Ecto neural progenitor cell (in vitro differentiated cells): Measurements from ENCODE around the gene CFP.

Experiments used
- DNase-seq: peaks from one replicate; pipeline ENCODE4 v3.0.0-alpha.2; 2018; ENCODE audit warnings: low spot score

The CFP gene

GRCh38 chrX:47637546-47638195 is 7.9 kb upstream of the CFP start:
- DNase-seq, result peak; percentile 79

GRCh38 chrX:47634871-47635575 is 5.3 kb upstream of the CFP start:
- DNase-seq, result no peak

GRCh38 chrX:47633689-47634590 is 4.2 kb upstream of the CFP start:
- DNase-seq, result no peak

GRCh38 chrX:47632666-47633065 is 2.9 kb upstream of the CFP start:
- DNase-seq, result no peak

GRCh38 chrX:47631676-47632075 is 1.9 kb upstream of the CFP start:
- DNase-seq, result no peak

- no peak for DNase-seq
Observed at GRCh38 chrX:47628982-47629381, 748 bp downstream of the CFP start.

- DNase-seq, result no peak
Observed at GRCh38 chrX:47625365-47625764, 4.4 kb downstream of the CFP start.

GRCh38 chrX:47623540-47624027 is 6.1 kb downstream of the CFP start:
- peak; percentile 82 for DNase-seq

GRCh38 chrX:47621851-47622250 is 7.9 kb downstream of the CFP start:
- DNase-seq, result no peak

GRCh38 chrX:47620303-47620685 is 9.4 kb downstream of the CFP start:
- DNase-seq, result no peak

- DNase-seq, result peak; percentile 88
Observed at GRCh38 chrX:47619486-47620302, 10.0 kb downstream of the CFP start, which contains the start of gene SYN1. Gene SYN1 (minus strand): TSS chrX:47619857. CDS start chrX:47619728, 129 bp downstream.

GRCh38 chrX:47618923-47619485 is 10.7 kb downstream of the CFP start:
- DNase-seq, result no peak

GRCh38 chrX:47614618-47615017 is 15.1 kb downstream of the CFP start:
- DNase-seq, result no peak

GRCh38 chrX:47613082-47613481 is 16.6 kb downstream of the CFP start:
- no peak for DNase-seq

- no peak for DNase-seq
Observed at GRCh38 chrX:47612418-47612817, 17.3 kb downstream of the CFP start.

- DNase-seq, result no peak
Observed at GRCh38 chrX:47611926-47612325, 17.8 kb downstream of the CFP start.

GRCh38 chrX:47611489-47611888 is 18.2 kb downstream of the CFP start:
- DNase-seq, result no peak

GRCh38 chrX:47610511-47610910 is 19.2 kb downstream of the CFP start:
- DNase-seq, result no peak

- no peak for DNase-seq
Observed at GRCh38 chrX:47608130-47608810, 21.5 kb downstream of the CFP start.

GRCh38 chrX:47607091-47607490 is 22.6 kb downstream of the CFP start:
- no peak for DNase-seq

- peak; percentile 16 for DNase-seq
Observed at GRCh38 chrX:47605024-47605423, 24.7 kb downstream of the CFP start.
